Subcutaneous abdominal adipose tissue (tissue), 5 donors: ENCODE measurements around the gene LSM14B.

Experiments used
- H3K27ac ChIP-seq: one replicate; pipeline ENCODE4 v1.7.0; 2013; ENCODE audit warnings: low read depth, mild to moderate bottlenecking, inconsistent platforms, low read length, moderate library complexity
- H3K27me3 ChIP-seq, 5 donors: one replicate each; pipeline ENCODE4 v1.7.0; 2013; ENCODE audit warnings: low read length in 5 of 5, inconsistent platforms in 1 of 5; ENCODE audit not compliant: control insufficient read depth in 5 of 5, insufficient read depth in 4 of 5
- H3K36me3 ChIP-seq, 5 donors: one replicate each; pipeline ENCODE4 v1.7.0; 2013; ENCODE audit warnings: low read length in 5 of 5; ENCODE audit not compliant: control insufficient read depth in 5 of 5, insufficient read depth in 5 of 5
- H3K4me1 ChIP-seq, 5 donors: one replicate each; pipeline ENCODE4 v1.7.0; 2013; ENCODE audit warnings: low read length in 5 of 5, mild to moderate bottlenecking in 3 of 5, moderate library complexity in 1 of 5; ENCODE audit not compliant: control insufficient read depth in 5 of 5, insufficient read depth in 5 of 5
- H3K4me3 ChIP-seq, 5 donors: one replicate each; pipeline ENCODE4 v1.7.0; 2013; ENCODE audit warnings: low read length in 5 of 5, low read depth in 1 of 5
- H3K9ac ChIP-seq, 5 donors: one replicate each; pipeline ENCODE4 v1.7.0; 2013; ENCODE audit warnings: low read length in 5 of 5, mild to moderate bottlenecking in 4 of 5, moderate library complexity in 3 of 5
- H3K9me3 ChIP-seq, 5 donors: one replicate each; pipeline ENCODE4 v1.7.0; 2013; ENCODE audit warnings: low read length in 5 of 5; ENCODE audit not compliant: control insufficient read depth in 5 of 5
- donor health status: healthy.
- donor health status: healthy.
- donor health status: healthy.
- donor health status: healthy.
- donor health status: healthy.

LSM14B gene

GRCh38 chr20:62159839-62160238 lies 37.6 kb downstream of the LSM14B start:
- no peaks in the 10 kb centered on the region for H3K27me3 ChIP-seq

DNA sequence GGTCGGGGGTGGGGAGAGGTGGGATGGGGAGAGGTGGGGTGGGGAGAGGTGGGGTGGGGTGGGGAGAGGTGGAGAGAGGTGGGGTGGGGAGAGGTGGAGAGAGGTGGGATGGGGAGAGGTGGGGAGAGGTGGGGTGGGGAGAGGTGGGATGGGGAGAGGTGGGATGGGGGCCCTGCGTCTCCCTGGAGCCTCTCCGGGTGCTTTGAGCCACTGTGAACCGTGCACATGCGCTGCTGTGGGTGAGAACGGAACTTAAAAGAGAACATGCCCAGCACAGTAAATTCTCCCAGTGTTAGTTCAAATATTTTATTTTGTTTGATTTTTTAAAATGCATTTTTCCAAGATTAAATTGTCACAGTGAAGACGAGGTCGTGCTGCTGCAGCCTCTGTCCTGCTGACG lies 38.0 kb downstream of the LSM14B start:
- no peak overlapping the region for H3K9ac ChIP-seq
- H3K9me3 ChIP-seq, result no peaks in the 10 kb centered on the region
- no peaks in the 10 kb centered on the region for H3K27me3 ChIP-seq
- H3K4me1 ChIP-seq, result peaks cover 1 to 9% (median 6%) of the 10 kb centered on the region in 5 donors
- no peak overlapping the region for H3K27ac ChIP-seq
- no peak overlapping the region for H3K4me3 ChIP-seq
- H3K36me3 ChIP-seq, result peaks cover 0 to 66% (median 44%) of the 10 kb centered on the region in 5 donors

More at GRCh38 chr20:62159839-62160238, 37.6 kb downstream of the LSM14B start:
- Histone ChIP-seq H3K27ac (no peak overlapping the region), H3K4me1 (peaks cover 1 to 9% (median 6%) of the 10 kb centered on the region in 5 donors), H3K9me3 (no peaks in the 10 kb centered on the region), H3K9ac (no peak overlapping the region), H3K36me3 (peaks cover 0 to 66% (median 40%) of the 10 kb centered on the region in 5 donors), H3K4me3 (no peak overlapping the region)

- H3K4me3 ChIP-seq, result no peak overlapping the region
- peaks cover 0 to 67% (median 49%) of the 10 kb centered on the region in 5 donors for H3K36me3 ChIP-seq
- H3K27ac ChIP-seq, result no peak overlapping the region
- no peak overlapping the region for H3K9ac ChIP-seq
- no peaks in the 10 kb centered on the region for H3K9me3 ChIP-seq
- no peaks in the 10 kb centered on the region for H3K27me3 ChIP-seq
- peaks cover 1 to 10% (median 7%) of the 10 kb centered on the region in 5 donors for H3K4me1 ChIP-seq
These were observed 38.6 kb downstream of the LSM14B start for GRCh38 chr20:62160876-62161275.

GRCh38 chr20:62161347-62161746 lies 39.1 kb downstream of the LSM14B start:
- no peak overlapping the region for H3K9ac ChIP-seq
- no peak overlapping the region for H3K4me3 ChIP-seq
- no peaks in the 10 kb centered on the region for H3K9me3 ChIP-seq
- peaks cover 1 to 15% (median 7%) of the 10 kb centered on the region in 5 donors for H3K4me1 ChIP-seq
- no peak overlapping the region for H3K27ac ChIP-seq
- no peaks in the 10 kb centered on the region for H3K27me3 ChIP-seq
- H3K36me3 ChIP-seq, result peaks cover 0 to 70% (median 52%) of the 10 kb centered on the region in 5 donors

DNA sequence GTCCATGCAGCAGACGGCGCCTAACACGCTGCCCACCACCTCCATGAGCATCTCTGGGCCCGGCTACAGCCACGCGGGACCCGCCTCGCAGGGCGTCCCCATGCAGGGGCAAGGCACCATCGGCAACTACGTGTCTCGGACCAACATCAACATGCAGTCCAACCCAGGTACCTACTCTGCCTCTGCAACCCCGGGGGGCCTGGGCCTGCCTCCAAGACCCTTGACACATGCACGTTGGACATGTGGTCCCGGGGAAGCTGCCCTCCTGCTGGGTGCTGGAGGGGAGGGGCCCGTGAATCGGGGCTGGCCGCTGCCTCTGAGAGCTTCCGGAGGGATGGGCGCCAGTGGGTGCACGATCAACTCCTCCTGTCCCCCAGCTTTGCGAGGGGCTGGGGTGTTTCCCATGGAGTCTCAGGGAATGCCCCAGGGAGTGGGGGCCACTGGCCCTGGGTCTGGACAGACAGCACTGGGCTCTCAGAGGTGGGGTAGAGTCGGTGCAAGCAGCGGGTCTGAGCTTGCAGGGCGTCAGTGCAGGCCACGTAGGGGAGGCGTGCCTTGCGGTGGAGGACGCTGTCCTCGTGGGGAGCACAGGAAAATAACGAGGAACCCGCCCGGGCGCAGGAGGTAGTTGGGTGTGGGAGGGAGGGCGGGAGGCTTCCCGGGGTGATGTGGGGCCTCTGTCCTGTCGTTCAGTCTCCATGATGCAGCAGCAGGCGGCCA lies 40.6 kb downstream of the LSM14B start:
- H3K36me3 ChIP-seq, result peaks cover 0 to 76% (median 55%) of the 10 kb centered on the region in 5 donors
- no peak overlapping the region for H3K9ac ChIP-seq
- no peaks in the 10 kb centered on the region for H3K9me3 ChIP-seq
- H3K4me3 ChIP-seq, result no peak overlapping the region
- H3K27ac ChIP-seq, result no peak overlapping the region
- H3K27me3 ChIP-seq, result no peaks in the 10 kb centered on the region
- H3K4me1 ChIP-seq, result peaks cover 0 to 6% (median 4%) of the 10 kb centered on the region in 5 donors

GRCh38 chr20:62163485-62163865 lies 41.2 kb downstream of the LSM14B start:
- no peak overlapping the region for H3K4me3 ChIP-seq
- H3K9ac ChIP-seq, result no peak overlapping the region
- no peak overlapping the region for H3K27ac ChIP-seq
- H3K36me3 ChIP-seq, result peaks cover 0 to 82% (median 59%) of the 10 kb centered on the region in 5 donors
- peaks cover 0 to 6% (median 4%) of the 10 kb centered on the region in 5 donors for H3K4me1 ChIP-seq
- no peaks in the 10 kb centered on the region for H3K27me3 ChIP-seq
- H3K9me3 ChIP-seq, result no peaks in the 10 kb centered on the region

DNA sequence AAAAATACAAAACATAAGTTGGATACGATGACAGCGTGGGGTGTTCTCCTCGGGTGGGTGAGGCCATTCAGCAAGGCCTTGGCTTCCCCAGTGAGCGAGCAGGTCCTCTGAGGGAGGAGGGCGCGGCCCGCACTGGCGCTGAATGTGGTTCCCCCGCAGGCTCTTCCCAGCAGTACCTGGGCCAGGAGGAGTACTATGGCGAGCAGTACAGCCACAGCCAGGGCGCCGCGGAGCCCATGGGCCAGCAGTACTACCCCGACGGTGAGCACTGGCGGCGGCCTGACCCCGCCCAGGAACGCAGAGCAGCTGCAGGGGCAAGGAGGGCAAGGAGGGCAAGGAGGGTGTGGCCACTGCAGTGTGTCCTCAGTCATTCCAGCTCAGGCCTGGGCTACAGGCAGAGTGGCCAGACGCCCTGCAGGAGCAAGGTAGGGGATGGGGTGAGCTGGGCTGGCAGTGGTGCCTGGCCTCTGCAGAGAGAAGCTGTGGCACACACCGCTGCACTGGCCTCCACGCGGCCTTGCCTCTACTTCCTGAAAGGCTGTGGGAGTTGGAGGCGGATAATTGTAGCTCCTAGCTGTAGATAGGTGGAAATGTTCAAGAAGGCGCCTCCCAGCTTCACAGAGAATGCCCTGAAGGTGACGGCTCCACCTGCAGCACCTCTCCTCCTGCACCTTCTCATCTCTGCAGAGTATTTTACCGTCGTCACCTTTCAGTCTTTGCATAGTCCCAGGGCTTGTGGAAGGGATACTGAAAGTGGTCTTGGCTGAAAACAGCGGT lies 41.9 kb downstream of the LSM14B start:
- H3K36me3 ChIP-seq, result peaks cover 0 to 84% (median 65%) of the 10 kb centered on the region in 5 donors
- no peak overlapping the region for H3K27ac ChIP-seq
- H3K4me3 ChIP-seq, result no peak overlapping the region
- no peaks in the 10 kb centered on the region for H3K27me3 ChIP-seq
- peaks cover 0 to 6% (median 4%) of the 10 kb centered on the region in 5 donors for H3K4me1 ChIP-seq
- H3K9ac ChIP-seq, result no peak overlapping the region
- H3K9me3 ChIP-seq, result no peaks in the 10 kb centered on the region

DNA sequence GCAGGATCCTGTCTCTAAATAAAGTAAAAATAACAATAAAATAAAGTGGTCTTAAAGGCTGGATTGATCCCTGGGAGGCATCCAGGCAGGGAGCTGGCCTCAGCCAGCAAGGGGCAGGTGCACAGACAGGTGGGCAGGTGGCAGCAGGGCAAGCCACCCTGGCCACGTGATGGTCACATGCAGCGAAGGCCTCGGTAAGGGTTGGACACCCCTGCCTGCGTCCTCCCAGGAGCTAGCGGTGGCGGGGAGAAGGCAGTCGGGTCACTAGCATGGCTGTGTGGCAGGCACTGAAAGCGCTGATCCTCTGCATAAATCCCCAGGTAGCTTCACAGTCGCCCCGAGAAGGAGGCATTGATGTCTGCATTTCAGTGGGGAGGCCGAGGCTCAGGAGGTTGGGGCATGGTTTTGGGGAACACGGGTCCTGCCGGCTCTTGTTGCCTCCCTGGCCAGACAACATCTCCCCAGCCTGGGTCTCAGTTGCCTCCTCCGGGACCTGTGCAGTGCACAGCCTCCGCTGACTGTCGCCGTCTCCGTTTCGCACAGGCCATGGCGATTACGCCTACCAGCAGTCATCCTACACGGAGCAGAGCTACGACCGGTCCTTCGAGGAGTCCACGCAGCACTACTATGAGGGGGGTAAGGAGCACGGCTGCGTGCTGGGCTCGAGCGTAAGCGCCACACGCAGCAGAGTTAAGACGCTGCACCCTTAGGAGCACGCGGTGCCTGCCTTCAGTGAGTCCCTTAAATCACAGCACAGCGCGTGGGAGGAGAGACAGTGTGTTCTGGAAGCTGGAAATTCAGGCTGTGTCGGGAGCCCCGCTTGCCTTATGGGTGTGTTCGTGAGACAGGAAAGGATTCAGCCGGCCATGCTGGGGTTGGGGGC lies 42.8 kb downstream of the LSM14B start:
- Histone ChIP-seq H3K9me3 (no peaks in the 10 kb centered on the region), H3K4me3 (no peak overlapping the region), H3K27ac (no peak overlapping the region), H3K27me3 (no peaks in the 10 kb centered on the region), H3K9ac (no peak overlapping the region), H3K4me1 (peaks cover 0 to 6% (median 4%) of the 10 kb centered on the region in 5 donors), H3K36me3 (peaks cover 0 to 86% (median 71%) of the 10 kb centered on the region in 5 donors)

- H3K9ac ChIP-seq, result no peak overlapping the region
- H3K4me1 ChIP-seq, result peaks cover 0 to 6% (median 4%) of the 10 kb centered on the region in 5 donors
- H3K27me3 ChIP-seq, result no peaks in the 10 kb centered on the region
- H3K36me3 ChIP-seq, result peaks cover 0 to 80% (median 69%) of the 10 kb centered on the region in 5 donors
- no peaks in the 10 kb centered on the region for H3K9me3 ChIP-seq
- no peak overlapping the region for H3K27ac ChIP-seq
- no peak overlapping the region for H3K4me3 ChIP-seq
These were observed 43.6 kb downstream of the LSM14B start for GRCh38 chr20:62165762-62166399.
